Activated CD8-positive, alpha-beta memory T cell treated with anti-CD3 and anti-CD28 coated beads, Interleukin-2, amount 10 ng/mL, durations not matched to agents 7 days and 5 days (primary cell): ENCODE results near the gene UBN2. TPM values are rescaled to one million over a fixed set of nuclear protein-coding genes. Genes with fewer than 3 reads are reported as not detected.

ENCODE experiments used
- ATAC-seq: fragments of 150-1000 bp; cut with Tn5 transposase; one replicate; pipeline ENCODE4 v1.10.0; 2021; ENCODE audit warnings: moderate library complexity
- CTCF ChIA-PET: fragments of 350-600 bp; sonication (Branson Sonifier 250); formaldehyde crosslinking; loops from one replicate; lab custom pipeline; 2021; ENCODE audit warnings: antibody characterized with exemption; lab: Charles Lee
- DNase-seq: peaks from one replicate; pipeline ENCODE4 v3.0.0-alpha.2; 2020
- H3K27ac Mint-ChIP-seq: one replicate; pipeline ENCODE4 v1.8.0; 2021; ENCODE audit warnings: mild to moderate bottlenecking, mixed read lengths
- H3K27me3 Mint-ChIP-seq: one replicate; pipeline ENCODE4 v1.8.0; 2021; ENCODE audit warnings: mixed read lengths
- H3K36me3 Mint-ChIP-seq: one replicate; pipeline ENCODE4 v1.8.0; 2021; ENCODE audit warnings: mild to moderate bottlenecking, mixed read lengths
- H3K4me1 Mint-ChIP-seq: one replicate; pipeline ENCODE4 v1.8.0; 2021; ENCODE audit warnings: mixed read lengths
- H3K4me3 Mint-ChIP-seq: one replicate; pipeline ENCODE4 v1.8.0; 2021; ENCODE audit warnings: mild to moderate bottlenecking, moderate library complexity, mixed read lengths
- H3K9me3 Mint-ChIP-seq: one replicate; pipeline ENCODE4 v1.8.0; 2022; ENCODE audit warnings: low read depth, mixed read lengths
- total RNA-seq, 2 experiments: library from RNA; stranded (reverse); gene quantifications; one replicate each; pipeline ENCODE4 v1.2.3, GENCODE V29; 2021

Gene UBN2
- total RNA-seq, 2 experiments from 2014 or later, result 10.8 to 12.7 TPM

GRCh38 chr7:139354729-139355128 lies 123.7 kb downstream of the UBN2 start:
- no peak overlapping the region for H3K27ac Mint-ChIP-seq

DNA sequence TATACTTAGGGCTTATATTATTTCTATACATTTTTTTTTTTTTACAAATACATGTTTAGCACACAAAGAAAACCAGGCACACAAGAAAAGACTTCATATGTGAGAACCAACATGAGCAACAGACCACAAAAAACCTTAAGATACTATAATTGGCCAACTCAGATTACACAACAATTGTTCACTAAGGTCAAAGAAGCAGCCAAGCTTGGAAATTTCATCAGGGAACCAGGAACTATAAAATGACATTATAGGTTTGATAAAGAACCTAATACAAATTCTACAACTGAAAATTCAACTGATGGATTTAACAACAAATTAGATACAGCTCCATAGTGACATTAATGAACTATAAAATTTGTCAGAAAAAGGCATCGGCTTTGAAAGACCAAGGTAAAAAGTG lies 124.3 kb downstream of the UBN2 start:
- Mint-ChIP-seq H3K4me1 (peaks cover 24% of the 10 kb centered on the region), H3K9me3 (no peaks in the 10 kb centered on the region), H3K36me3 (peaks cover 16% of the 10 kb centered on the region), H3K27me3 (no peaks in the 10 kb centered on the region), H3K4me3 (no peak overlapping the region), H3K27ac (no peak overlapping the region)
- CTCF ChIA-PET, result interaction anchor here (0.7 to 1.6 kb wide), 3 partner anchors 12 to 57 kb away, joined by 3 to 4 read pairs (median 3); no protein-coding TSS in a partner anchor
- ATAC-seq, result no peak
- no peak for DNase-seq

More at GRCh38 chr7:139354729-139355128, 123.7 kb downstream of the UBN2 start:
- Mint-ChIP-seq H3K27me3 (no peaks in the 10 kb centered on the region), H3K36me3 (peaks cover 19% of the 10 kb centered on the region), H3K9me3 (no peaks in the 10 kb centered on the region), H3K4me1 (peaks cover 24% of the 10 kb centered on the region), H3K4me3 (no peak overlapping the region)
- ATAC-seq, result no peak
- DNase-seq, result no peak
- CTCF ChIA-PET, result interaction anchor here (1.5 to 1.6 kb wide), 2 partner anchors 11 to 38 kb away, joined by 3 to 4 read pairs; no protein-coding TSS in a partner anchor

Other genes with a start within 250 kb of the UBN2 start
- 1 to 10 TPM in 1 of 2 experiments, under 1 TPM in 1; 0.61 to 1.1 TPM for gene KIAA1549, start 249.8 kb upstream of the UBN2 start, total RNA-seq
- 10 to 100 TPM; 15.7 to 17.9 TPM for gene ZC3HAV1L, start 195.2 kb upstream of the UBN2 start, total RNA-seq
- 100 to 1,000 TPM; 125 to 139 TPM for gene ZC3HAV1, start 121.5 kb upstream of the UBN2 start, total RNA-seq
- 1 to 10 TPM; 6.6 to 7.7 TPM for gene FMC1, start 110.1 kb downstream of the UBN2 start, total RNA-seq
- 100 to 1,000 TPM; 137 to 152 TPM for gene LUC7L2, start 128.7 kb downstream of the UBN2 start, total RNA-seq